Endothelial cell of umbilical vein (primary cell): Measurements from ENCODE around the gene PODXL2. TPM values are rescaled to one million over a fixed set of nuclear protein-coding genes. Genes with fewer than 3 reads are reported as not detected.

ENCODE experiments used
- BruUV-seq: library from RNA; stranded (reverse); fragments of 400-500 nt; replicated peaks from 2 replicates; lab custom pipeline; 2021; lab: Mats Ljungman, UMichigan
- CTCF ChIA-PET: fragments of 300-600, 350-600 bp; sonication (Branson Sonifier 250); formaldehyde crosslinking; loops from one replicate; lab custom pipeline; 2021; ENCODE audit warnings: antibody characterized with exemption, inconsistent platforms; lab: Charles Lee
- POLR2A ChIA-PET: fragments of 300-600, 350-600 bp; sonication (Branson Sonifier 250); formaldehyde crosslinking; loops from one replicate; lab custom pipeline; 2021; ENCODE audit warnings: antibody characterized with exemption, inconsistent platforms; lab: Charles Lee
- DNase-seq: peaks from one replicate; pipeline ENCODE4 v3.0.0-alpha.2; 2011; ENCODE audit warnings: low read depth, low spot score
- FAIRE-seq: peaks from 2 replicates; lab custom pipeline; 2011; peaks lifted over from hg19 to GRCh38; lab: Jason Lieb, UNC
- H2AFZ ChIP-seq: 2 replicates; pipeline ENCODE4 v1.6.0; 2012; ENCODE audit warnings: low read depth, low read length, control low read depth, inconsistent platforms
- H3K27ac ChIP-seq: 2 replicates; pipeline ENCODE4 v1.5.1; 2011; ENCODE audit warnings: low read depth, mild to moderate bottlenecking, control low read depth, low read length, moderate library complexity; ENCODE audit not compliant: insufficient read depth
- H3K27me3 ChIP-seq, 2 experiments: 2 replicates each; pipeline versions ENCODE4 v1.6.0 to v1.6.1; 2011; ENCODE audit warnings: low read length in 2 of 2, mixed read lengths in 1 of 2; ENCODE audit not compliant: control insufficient read depth in 2 of 2, insufficient read depth in 2 of 2
- H3K36me3 ChIP-seq, 2 experiments: 2 replicates in 1 of 2; 3 replicates in 1 of 2; pipeline ENCODE4 v1.5.1; 2011; ENCODE audit warnings: low read length in 2 of 2, mild to moderate bottlenecking in 1 of 2, moderate library complexity in 1 of 2; ENCODE audit not compliant: control insufficient read depth in 2 of 2, insufficient read depth in 2 of 2; ENCODE audit errors: extremely low read depth in 1 of 2
- H3K4me1 ChIP-seq: 3 replicates; pipeline ENCODE4 v1.5.1; 2011; ENCODE audit warnings: mild to moderate bottlenecking, low read length; ENCODE audit not compliant: control insufficient read depth, insufficient read depth; ENCODE audit errors: extremely low read depth
- H3K4me2 ChIP-seq: 2 replicates; pipeline ENCODE4 v1.6.1; 2011; ENCODE audit warnings: low read length, control low read depth, mixed read lengths; ENCODE audit not compliant: insufficient read depth
- H3K4me3 ChIP-seq, 3 experiments: fragments of 200-600 bp in 1 of 3; sonication (generic), shearing (Covaris generic) in 1 of 3; replicated peaks in 1 of 3; 2 replicates each; pipeline ENCODE4 v1.5.1; 2011 to 2016; ENCODE audit warnings: control low read depth in 3 of 3, low read length in 3 of 3, mild to moderate bottlenecking in 2 of 3, inconsistent platforms in 1 of 3, low read depth in 1 of 3, moderate library complexity in 1 of 3; ENCODE audit not compliant: insufficient read depth in 1 of 3
- H3K79me2 ChIP-seq: 2 replicates; pipeline ENCODE4 v1.6.0; 2012; ENCODE audit warnings: low read length, inconsistent platforms; ENCODE audit not compliant: control insufficient read depth, insufficient read depth
- H3K9ac ChIP-seq: replicated peaks from 2 replicates; pipeline ENCODE3; 2011; ENCODE audit warnings: low read length, control low read depth; ENCODE audit not compliant: insufficient read depth; ENCODE audit errors: extremely low read depth
- H3K9me1 ChIP-seq: replicated peaks from 3 replicates; pipeline ENCODE4 v1.6.0; 2011; ENCODE audit warnings: mild to moderate bottlenecking, low read length; ENCODE audit not compliant: control insufficient read depth, insufficient read depth; ENCODE audit errors: extremely low read depth
- H3K9me3 ChIP-seq: replicated peaks from 2 replicates; pipeline ENCODE4 v1.5.1; 2012; ENCODE audit warnings: low read length, inconsistent platforms; ENCODE audit not compliant: control insufficient read depth, insufficient read depth
- H4K20me1 ChIP-seq: replicated peaks from 2 replicates; pipeline ENCODE3; 2011; ENCODE audit warnings: mild to moderate bottlenecking, low read length; ENCODE audit not compliant: control insufficient read depth, insufficient read depth; ENCODE audit errors: extremely low read depth
- EZH2 ChIP-seq: IDR thresholded peaks from 2 replicates; pipeline ENCODE4 v1.6.1; 2012; ENCODE audit warnings: borderline replicate concordance, low read depth, mild to moderate bottlenecking, moderate library complexity, low read length, inconsistent platforms; ENCODE audit not compliant: severe bottlenecking
- FOS ChIP-seq: IDR thresholded peaks from 2 replicates; pipeline ENCODE4 v1.6.1; 2011; ENCODE audit warnings: mild to moderate bottlenecking, low read length, moderate library complexity, borderline replicate concordance; ENCODE audit not compliant: insufficient read depth
- GATA2 ChIP-seq: IDR thresholded peaks from 2 replicates; pipeline ENCODE4 v1.7.0; 2011; ENCODE audit warnings: low read depth, mild to moderate bottlenecking, moderate library complexity, mixed read lengths, low read length; ENCODE audit not compliant: insufficient read length, insufficient read depth
- JUN ChIP-seq: IDR thresholded peaks from 2 replicates; pipeline ENCODE4 v1.6.1; 2011; ENCODE audit warnings: borderline replicate concordance, low read depth; ENCODE audit not compliant: insufficient read length, insufficient read depth
- MYC ChIP-seq: IDR thresholded peaks from one replicate; pipeline ENCODE4 v1.6.1; 2011; ENCODE audit warnings: mild to moderate bottlenecking, low read depth, low read length
- POLR2A ChIP-seq: IDR thresholded peaks from 2 replicates; pipeline ENCODE4 v1.6.1; 2012; ENCODE audit warnings: low read depth, mild to moderate bottlenecking, control low read depth, low read length
- POLR2AphosphoS5 ChIP-seq: IDR thresholded peaks from 2 replicates; pipeline ENCODE4 v1.6.1; 2012; ENCODE audit warnings: low read depth, mild to moderate bottlenecking, control low read depth, low read length, moderate library complexity; ENCODE audit not compliant: insufficient read depth
- dilution Hi-C: fragments of 300-500 bp; cut with MboI; formaldehyde crosslinking; loops from one replicate; pipeline ENCODE4 v1.15.0; 2019; ENCODE audit warnings: low sequenced_read_pairs; ENCODE audit not compliant: extremely low pct_ligation_motif_present
- intact Hi-C: fragments of 100-400 bp; cut with micrococcal nuclease; formaldehyde crosslinking; loops from one replicate; pipeline ENCODE4 v1.10.0; 2022
- polyA plus RNA-seq, 4 experiments: library from polyadenylated mRNA; depleted of rRNA in 3 of 4; stranded (reverse) in 3 of 4; unstranded in 1 of 4; fragments of >200 nt; gene quantifications; 2 replicates each; pipeline versions ENCODE4 v1.2.1 to v1.2.3, GENCODE V29; 2011 to 2012; ENCODE audit warnings: missing spikeins in 1 of 4
- total RNA-seq: library from RNA; stranded (reverse); gene quantifications from 2 replicates; pipeline ENCODE4 v1.2.3, GENCODE V29; 2021
- TF ChIP-seq, protein P1 (sequence below): IDR thresholded peaks from 2 replicates; pipeline ENCODE4 v1.6.1; 2011; ENCODE audit not compliant: insufficient read depth, insufficient read length
- TF ChIP-seq, protein P2 (sequence below), 2 donors: IDR thresholded peaks; 1 replicate in 1 of 2; 2 replicates in 1 of 2; pipeline ENCODE4 v1.5.1; 2011; ENCODE audit warnings: low read length in 2 of 2, mild to moderate bottlenecking in 2 of 2, moderate library complexity in 2 of 2, control low read depth in 1 of 2, inconsistent platforms in 1 of 2, low read depth in 1 of 2; ENCODE audit not compliant: insufficient read depth in 1 of 2; ENCODE audit errors: extremely low read depth in 1 of 2

The PODXL2 gene
- total and polyA plus RNA-seq, 2 donors (not counting 3 experiments of a cell fraction or from before 2014, with no cell fraction given) = 5.5 to 6.5 TPM

DNA sequence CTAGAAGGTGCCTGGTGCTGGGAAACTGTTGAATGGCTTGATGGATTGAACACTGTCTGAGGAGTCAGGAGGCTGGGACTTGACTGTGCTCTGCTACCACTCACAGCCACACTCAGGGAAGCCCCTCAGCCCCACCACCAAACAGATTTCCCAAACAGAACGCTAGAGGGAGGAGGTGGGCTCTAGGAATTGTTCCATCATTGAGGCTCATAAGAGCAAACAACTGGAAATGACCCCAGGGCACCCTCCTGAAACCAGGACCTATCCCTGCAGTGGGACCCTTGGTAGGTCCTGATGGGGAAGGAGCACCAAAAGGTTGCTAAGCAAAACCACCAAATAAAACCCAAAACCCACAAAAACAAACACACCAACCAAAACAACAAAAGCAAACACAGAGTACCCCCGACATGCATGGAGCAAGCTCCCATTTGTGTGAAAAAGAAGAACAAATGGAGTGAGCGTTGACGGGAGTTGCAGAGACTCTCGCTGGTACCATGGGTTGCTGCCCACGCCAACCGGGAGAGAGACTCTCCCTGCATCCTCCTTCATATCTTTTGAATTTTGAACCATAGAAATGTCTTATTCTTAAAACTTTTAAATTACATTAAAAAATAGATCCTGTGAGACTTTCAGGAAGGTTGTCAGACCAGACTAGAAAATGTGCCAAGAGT lies 89.4 kb downstream of the PODXL2 start:
- no peaks in the 10 kb centered on the region for H3K79me2 ChIP-seq
- no TSS peak for BruUV-seq
- dilution Hi-C loops = no loop called here
- TF ChIP-seq POLR2AphosphoS5 = no peak
- no peak for TF ChIP-seq EZH2
- TF ChIP-seq GATA2 = no peak
- TF ChIP-seq MYC = no peak
- no peak for TF ChIP-seq POLR2A
- TF ChIP-seq JUN = no peak
- TF ChIP-seq, protein P1, sequence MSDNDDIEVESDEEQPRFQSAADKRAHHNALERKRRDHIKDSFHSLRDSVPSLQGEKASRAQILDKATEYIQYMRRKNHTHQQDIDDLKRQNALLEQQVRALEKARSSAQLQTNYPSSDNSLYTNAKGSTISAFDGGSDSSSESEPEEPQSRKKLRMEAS = no peak
- TF ChIP-seq FOS = no peak
- TF ChIP-seq, protein P2, sequence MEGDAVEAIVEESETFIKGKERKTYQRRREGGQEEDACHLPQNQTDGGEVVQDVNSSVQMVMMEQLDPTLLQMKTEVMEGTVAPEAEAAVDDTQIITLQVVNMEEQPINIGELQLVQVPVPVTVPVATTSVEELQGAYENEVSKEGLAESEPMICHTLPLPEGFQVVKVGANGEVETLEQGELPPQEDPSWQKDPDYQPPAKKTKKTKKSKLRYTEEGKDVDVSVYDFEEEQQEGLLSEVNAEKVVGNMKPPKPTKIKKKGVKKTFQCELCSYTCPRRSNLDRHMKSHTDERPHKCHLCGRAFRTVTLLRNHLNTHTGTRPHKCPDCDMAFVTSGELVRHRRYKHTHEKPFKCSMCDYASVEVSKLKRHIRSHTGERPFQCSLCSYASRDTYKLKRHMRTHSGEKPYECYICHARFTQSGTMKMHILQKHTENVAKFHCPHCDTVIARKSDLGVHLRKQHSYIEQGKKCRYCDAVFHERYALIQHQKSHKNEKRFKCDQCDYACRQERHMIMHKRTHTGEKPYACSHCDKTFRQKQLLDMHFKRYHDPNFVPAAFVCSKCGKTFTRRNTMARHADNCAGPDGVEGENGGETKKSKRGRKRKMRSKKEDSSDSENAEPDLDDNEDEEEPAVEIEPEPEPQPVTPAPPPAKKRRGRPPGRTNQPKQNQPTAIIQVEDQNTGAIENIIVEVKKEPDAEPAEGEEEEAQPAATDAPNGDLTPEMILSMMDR (IDR thresholded peaks at IDR 0.05; ENCODE audit: extremely low read depth in 1 of 2, insufficient read depth in 1 of 2, low read depth in 1 of 2, low read length in 2 of 2) = no peak
- CTCF ChIA-PET = interaction anchor here (1.4 kb wide), 1 partner anchor 9 kb away, joined by 3 read pairs; no protein-coding TSS in a partner anchor
- H3K27ac ChIP-seq = no peak overlapping the region
- FAIRE-seq = no peak
- H3K36me3 ChIP-seq = peaks cover 0 to 3% of the 10 kb centered on the region in 2 experiments
- H3K4me1 ChIP-seq = peaks cover 15% of the 10 kb centered on the region
- intact Hi-C loops = no loop called here
- H3K9me1 ChIP-seq = no peaks in the 10 kb centered on the region
- no peak overlapping the region for H3K9ac ChIP-seq
- no peak overlapping the region for H3K4me3 ChIP-seq
- H2AFZ ChIP-seq = no peak overlapping the region
- no peaks in the 10 kb centered on the region for H3K9me3 ChIP-seq
- POLR2A ChIA-PET = no interaction called here
- DNase-seq = no peak
- H4K20me1 ChIP-seq = no peaks in the 10 kb centered on the region
- H3K4me2 ChIP-seq = no peak overlapping the region
- no peaks in the 10 kb centered on the region for H3K27me3 ChIP-seq
